HG03175 (cell line): Measurements from ENCODE around the gene TRIM42.

Experiments
- ATAC-seq: cut with Tn5 transposase; IDR thresholded peaks from one replicate; pipeline ENCODE4 v1.9.1; 2021; ENCODE audit warnings: mild to moderate bottlenecking, moderate library complexity; ENCODE audit not compliant: unreplicated experiment

TRIM42 gene

GRCh38 chr3:140677764-140678163 is at the start of gene TRIM42:
Gene TRIM42 (plus strand): TSS chr3:140678064. CDS start chr3:140678230, 166 bp downstream.
- ATAC-seq: no peak

- ATAC-seq: no peak
Measured at GRCh38 chr3:140628606-140629005, 49.3 kb upstream of the TRIM42 start.

DNA sequence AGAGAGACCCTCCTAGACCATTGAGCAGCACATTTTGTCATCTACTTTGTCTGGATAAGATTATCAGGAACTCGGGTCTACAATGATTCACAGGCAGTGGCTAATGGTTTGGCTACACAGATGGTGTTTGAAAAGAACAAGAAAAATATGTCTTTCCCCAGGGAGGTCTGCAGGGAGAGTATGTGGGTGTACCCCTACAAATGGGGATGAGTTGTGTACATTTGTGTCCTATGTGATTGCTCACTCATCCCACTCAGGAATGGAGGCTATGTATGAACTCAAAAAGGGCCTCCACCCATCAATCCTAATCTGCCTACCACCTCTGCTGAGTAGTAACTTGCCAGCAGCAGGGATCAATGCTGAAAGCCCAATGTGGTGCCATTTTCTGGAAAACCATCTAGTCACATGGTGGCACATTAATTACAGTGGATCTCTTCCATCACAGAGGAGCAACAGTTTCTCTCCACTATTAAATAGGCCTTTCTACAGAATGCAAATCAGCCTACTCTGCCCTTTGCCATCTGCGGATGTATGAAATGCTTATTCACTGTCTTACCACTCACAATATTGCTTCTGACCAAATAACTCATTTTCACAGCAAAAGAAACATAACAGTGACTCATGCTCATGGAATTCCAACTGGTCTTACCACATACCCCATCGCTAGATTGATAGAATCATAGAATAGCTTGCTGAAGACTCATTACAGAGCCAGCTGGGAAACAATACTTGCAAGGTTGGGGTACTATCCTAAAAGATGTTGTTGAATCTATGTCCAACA is 48.3 kb upstream of the TRIM42 start:
- no peak for ATAC-seq

DNA sequence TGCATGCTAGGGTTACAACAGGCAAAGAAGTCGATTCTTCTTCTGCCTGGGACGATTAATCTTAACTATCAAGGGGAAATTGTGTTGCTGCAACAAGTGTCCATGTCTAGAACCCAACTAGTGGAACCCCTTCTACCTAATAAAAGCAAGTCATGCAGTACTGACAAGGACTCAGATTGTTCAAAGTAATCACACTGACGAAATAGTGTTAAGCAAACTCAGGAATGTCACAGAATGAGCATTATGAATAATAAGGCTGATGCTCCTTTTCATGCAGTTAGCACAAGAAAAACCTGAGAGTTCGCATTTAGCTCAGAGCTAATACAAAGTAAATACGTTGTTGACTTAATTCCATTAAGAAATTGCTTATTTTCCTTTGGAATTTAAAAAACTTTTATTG is 47.5 kb upstream of the TRIM42 start:
- ATAC-seq: no peak

DNA sequence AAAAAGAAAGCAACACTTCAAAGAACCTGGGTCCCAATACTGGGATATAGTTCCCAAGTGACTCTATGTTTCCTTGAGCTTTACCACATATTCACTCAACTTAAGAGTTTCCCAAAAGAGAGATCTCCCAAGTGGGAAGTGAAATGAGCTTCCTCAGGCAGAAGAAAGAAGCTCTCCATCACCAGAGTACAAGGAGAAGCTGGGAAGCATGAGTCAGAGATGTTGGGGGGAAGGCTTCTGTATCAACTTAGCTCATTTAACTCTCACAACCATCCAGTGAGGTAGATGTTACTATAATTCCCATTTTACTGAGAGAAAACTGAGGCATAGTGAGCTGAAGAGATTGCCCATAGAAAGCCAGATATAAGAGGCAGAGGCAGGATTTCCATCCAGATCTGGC is 47.0 kb upstream of the TRIM42 start:
- ATAC-seq: no peak

DNA sequence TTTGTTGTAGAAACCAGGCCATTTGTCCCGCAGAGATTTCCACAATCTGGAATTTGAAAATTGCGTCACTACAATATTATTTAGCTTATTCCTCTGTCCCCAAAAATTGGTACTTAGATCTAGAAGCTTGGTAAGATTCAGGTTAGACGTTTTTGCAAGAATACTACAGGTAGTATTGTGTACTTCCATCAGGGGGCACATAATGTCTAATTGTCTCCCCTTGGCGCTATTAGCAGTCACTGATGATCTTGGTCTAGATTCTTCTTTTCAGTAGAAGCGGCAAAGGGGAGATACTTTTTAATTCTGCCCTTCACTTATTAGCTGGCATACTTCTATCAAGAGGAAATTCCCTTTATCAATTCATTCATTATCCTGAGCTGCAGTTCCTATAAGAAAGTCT is 42.6 kb upstream of the TRIM42 start:
- ATAC-seq: no peak

DNA sequence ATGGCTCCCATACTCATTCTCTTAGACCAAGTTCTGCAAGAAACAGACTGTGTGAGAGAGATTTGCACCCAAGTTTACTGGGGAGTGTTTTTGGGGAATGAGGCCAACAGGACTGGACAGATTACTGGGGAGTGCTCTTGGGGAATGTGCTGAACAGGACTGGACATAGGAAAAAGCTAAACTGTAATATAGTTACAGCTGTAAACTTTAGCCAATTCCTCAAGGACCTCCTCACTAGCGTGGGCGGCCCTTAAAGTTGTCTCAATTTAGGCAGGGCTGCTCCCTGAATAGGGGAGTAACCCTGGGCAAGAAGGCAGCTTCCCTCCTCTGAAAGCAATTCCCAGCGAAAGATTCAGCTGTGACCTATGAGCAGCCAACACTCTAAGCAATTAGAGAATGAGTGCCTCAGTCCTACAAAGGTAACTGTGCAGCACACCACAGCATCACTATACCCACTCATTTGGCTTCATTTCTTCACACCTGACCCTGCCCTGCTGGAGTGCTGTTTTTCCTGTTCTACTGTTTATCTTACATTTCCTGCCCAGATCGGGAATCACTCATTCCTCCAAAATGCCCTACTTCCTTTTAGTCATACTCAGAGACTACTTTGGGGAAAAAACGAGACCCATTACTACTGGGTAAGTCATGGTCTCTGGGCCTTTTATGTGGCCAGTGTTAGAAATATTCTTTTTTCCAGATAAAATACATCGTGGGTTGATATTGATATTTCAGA is 41.3 kb upstream of the TRIM42 start:
- ATAC-seq: no peak

- ATAC-seq: no peak
Measured at GRCh38 chr3:140651287-140651686, 26.6 kb upstream of the TRIM42 start.

GRCh38 chr3:140655678-140656077 is 22.2 kb upstream of the TRIM42 start:
- ATAC-seq: no peak

DNA sequence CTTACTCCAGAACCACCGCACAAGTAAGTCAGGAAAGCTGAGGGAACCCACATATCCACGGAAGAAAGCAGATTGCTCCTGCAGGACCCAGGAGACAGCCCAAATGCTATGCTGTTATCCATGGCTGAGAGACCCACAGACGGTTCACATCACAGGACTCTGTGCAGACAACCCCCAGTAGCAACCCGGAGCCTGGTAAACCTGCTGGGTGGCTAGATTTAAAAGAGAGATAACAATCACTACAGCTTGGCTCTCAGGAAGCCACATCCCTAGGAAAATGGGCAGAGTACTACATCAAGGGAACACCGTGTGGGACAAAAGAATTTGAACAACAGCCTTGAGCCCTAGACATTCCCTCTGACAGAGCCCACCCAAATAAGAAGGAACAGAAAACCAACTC is 13.8 kb upstream of the TRIM42 start:
- ATAC-seq: no peak

DNA sequence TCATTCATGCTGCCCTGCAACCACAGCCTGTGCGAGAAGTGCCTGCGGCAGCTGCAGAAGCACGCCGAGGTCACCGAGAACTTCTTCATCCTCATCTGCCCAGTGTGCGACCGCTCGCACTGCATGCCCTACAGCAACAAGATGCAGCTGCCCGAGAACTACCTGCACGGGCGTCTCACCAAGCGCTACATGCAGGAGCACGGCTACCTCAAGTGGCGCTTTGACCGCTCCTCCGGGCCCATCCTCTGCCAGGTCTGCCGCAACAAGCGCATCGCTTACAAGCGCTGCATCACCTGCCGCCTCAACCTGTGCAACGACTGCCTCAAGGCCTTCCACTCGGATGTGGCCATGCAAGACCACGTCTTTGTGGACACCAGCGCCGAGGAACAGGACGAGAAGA is 4.7 kb downstream of the TRIM42 start:
- no peak for ATAC-seq

DNA sequence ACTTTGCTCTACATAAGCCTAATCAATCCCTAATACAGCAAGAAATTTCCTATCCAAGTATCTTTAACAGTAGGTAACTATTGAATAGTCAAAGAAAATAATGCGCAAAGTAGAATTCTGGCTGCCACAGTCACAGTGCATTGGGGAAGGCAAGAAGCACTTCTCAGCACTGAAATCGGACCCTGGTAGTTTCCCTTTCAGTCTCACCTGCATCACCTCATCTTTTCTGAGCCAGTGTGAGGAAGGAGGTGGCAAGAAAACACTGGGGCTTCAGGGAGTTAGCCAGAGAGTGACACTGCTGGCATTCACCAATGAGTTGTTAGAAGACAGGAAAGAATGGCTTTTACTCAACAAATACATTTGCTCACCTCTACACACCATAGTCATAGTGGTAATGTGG is 8.3 kb downstream of the TRIM42 start:
- no peak for ATAC-seq

DNA sequence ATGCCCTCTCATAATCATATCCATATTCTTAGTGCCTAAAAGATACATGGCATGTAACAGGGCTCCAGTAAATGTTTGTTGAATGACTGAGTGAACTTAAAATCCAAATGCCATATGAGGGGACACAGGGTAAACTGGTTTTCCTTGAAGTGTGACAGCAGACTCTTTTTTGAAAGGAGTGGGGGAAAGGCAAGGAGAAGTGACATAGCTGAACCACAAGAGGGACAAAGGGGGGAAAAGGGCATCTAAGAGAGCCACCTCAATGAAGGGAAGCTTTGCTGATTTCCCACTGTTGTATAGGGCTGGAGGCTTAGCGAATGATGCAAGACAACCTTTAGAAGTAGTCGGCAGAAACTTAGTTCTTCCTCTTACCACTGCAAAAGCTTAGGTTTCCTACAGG is 9.1 kb downstream of the TRIM42 start:
- no peak for ATAC-seq

GRCh38 chr3:140695361-140696061 is 17.6 kb downstream of the TRIM42 start:
- no peak for ATAC-seq

- ATAC-seq: no peak
Measured at GRCh38 chr3:140699516-140700231, 21.8 kb downstream of the TRIM42 start.

GRCh38 chr3:140702281-140702680 is 24.4 kb downstream of the TRIM42 start:
- ATAC-seq: no peak

GRCh38 chr3:140703496-140703895 is 25.6 kb downstream of the TRIM42 start:
- no peak for ATAC-seq

DNA sequence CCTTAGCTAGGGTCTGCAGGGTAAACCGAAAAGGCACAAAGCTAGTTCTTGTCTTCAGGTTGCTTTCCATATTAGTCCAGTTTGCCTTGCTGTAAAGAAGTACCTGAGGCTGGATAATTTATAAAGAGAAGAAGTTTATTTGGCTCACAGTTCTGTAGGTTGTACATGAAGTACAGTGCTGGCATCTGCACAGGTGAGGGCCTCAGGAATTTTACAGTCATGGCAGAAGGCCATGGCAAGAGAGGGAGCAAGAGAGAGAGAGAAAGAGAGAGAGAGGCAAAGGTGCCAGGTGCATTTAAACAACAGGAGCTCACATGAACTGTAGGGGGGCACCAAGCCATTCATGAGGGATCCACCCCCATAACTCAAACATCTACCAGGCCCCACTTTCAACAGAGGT is 26.9 kb downstream of the TRIM42 start:
- ATAC-seq: no peak

DNA sequence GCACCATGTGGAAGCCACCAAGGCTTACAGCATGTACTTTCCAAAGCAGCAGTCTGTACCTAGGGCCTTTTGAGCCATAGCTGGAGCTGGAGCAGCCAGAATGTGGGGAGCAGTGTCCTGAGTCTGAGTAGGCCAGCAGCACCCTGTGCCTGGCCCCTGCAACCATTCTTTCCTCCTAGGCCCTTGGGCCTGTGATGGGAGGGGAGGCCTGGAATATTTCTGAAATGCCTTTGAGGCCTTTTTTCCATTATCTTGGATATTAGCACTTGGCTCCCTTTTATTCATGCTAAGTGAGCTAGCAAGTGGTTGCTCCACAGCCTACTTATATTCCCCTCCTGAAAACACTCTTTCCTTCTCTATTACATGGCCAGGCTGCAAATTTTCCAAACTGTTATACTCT is 28.1 kb downstream of the TRIM42 start:
- ATAC-seq: no peak

DNA sequence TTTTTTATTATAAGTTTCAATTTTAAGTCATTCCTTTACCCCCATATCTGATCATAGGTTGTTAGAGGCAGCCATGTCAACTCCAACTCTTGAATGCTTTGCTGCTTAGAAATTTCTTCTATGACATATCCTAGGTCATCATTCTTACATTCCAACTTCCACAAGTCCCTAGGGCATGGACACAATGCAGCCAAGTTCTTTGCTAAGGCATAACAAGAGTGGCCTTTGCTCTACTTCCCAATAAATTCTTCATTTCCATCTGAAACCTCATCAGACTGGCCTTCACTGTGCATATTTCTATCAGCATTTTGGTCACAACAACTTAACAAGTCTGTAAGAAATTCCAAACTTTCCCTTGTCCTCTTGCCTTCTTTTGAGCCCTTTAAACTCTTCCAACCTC is 28.5 kb downstream of the TRIM42 start:
- ATAC-seq: no peak

DNA sequence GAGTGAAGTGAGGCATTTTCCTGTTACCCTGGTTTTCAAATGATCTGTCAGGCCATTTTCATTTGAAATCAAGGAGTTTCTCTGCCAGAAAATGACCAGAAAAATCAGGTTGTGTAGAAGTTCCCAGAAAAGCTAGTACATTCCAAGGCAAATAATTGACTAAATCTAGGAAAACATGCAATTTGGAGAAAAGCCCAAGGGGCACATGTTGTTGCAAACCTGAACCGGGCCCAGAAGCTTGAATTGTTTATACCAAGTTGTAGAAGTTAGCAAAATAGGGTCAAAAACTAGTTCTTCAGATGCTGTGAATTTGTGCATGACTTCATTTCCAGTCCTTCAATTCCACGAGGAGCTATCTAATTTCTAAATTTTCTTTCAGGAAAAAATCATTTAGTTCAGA is 31.0 kb downstream of the TRIM42 start:
- ATAC-seq: no peak
